Measurements from ENCODE around the gene MBD2.

MBD2 gene

GRCh38 chr18:54251606-54252390 is 27.3 kb upstream of the MBD2 start:
- Histone ChIP-seq H3K4me3 (ENCODE audit: low read length) (no peak overlapping the region), H3K4me1 (ENCODE audit: control insufficient read depth, low read depth, low read length) (peaks cover 26% of the 10 kb centered on the region)

GRCh38 chr18:54250846-54251261 is 26.4 kb upstream of the MBD2 start:
- Histone ChIP-seq H3K4me3 (ENCODE audit: low read length) (no peak overlapping the region), H3K9ac (ENCODE audit: low read length) (no peak overlapping the region), H3K27me3 (ENCODE audit: control insufficient read depth, insufficient read depth, low read length) (no peaks in the 10 kb centered on the region), H3K4me1 (ENCODE audit: control insufficient read depth, low read depth, low read length) (peaks cover 35% of the 10 kb centered on the region), H3K36me3 (ENCODE audit: control insufficient read depth, low read depth, low read length) (no peaks in the 10 kb centered on the region), H3K9me3 (ENCODE audit: control insufficient read depth, low read depth, low read length) (no peaks in the 10 kb centered on the region), H3K27ac (ENCODE audit: low read length) (no peak overlapping the region)

More at GRCh38 chr18:54251606-54252390, 27.3 kb upstream of the MBD2 start:
- H3K9me3 ChIP-seq (ENCODE audit: control insufficient read depth, low read depth, low read length) = no peaks in the 10 kb centered on the region
- H3K36me3 ChIP-seq (ENCODE audit: control insufficient read depth, low read depth, low read length) = no peaks in the 10 kb centered on the region
- H3K9ac ChIP-seq (ENCODE audit: low read length) = no peak overlapping the region
- no peak overlapping the region for H3K27ac ChIP-seq (ENCODE audit: low read length)
- no peaks in the 10 kb centered on the region for H3K27me3 ChIP-seq (ENCODE audit: control insufficient read depth, insufficient read depth, low read length)

- Histone ChIP-seq H3K27me3 (ENCODE audit: control insufficient read depth, insufficient read depth, low read length) (no peaks in the 10 kb centered on the region), H3K9ac (ENCODE audit: low read length) (peak overlapping the region; percentile 65), H3K36me3 (ENCODE audit: control insufficient read depth, low read depth, low read length) (no peaks in the 10 kb centered on the region), H3K4me1 (ENCODE audit: control insufficient read depth, low read depth, low read length) (peaks cover 24% of the 10 kb centered on the region), H3K9me3 (ENCODE audit: control insufficient read depth, low read depth, low read length) (no peaks in the 10 kb centered on the region), H3K27ac (ENCODE audit: low read length) (peak overlapping the region; percentile 95), H3K4me3 (ENCODE audit: low read length) (peak overlapping the region; percentile 47)
These were observed 23.2 kb upstream of the MBD2 start for GRCh38 chr18:54247511-54248175.

- H3K27ac ChIP-seq (ENCODE audit: low read length) = no peak overlapping the region
- H3K27me3 ChIP-seq (ENCODE audit: control insufficient read depth, insufficient read depth, low read length) = no peaks in the 10 kb centered on the region
- no peaks in the 10 kb centered on the region for H3K36me3 ChIP-seq (ENCODE audit: control insufficient read depth, low read depth, low read length)
- no peak overlapping the region for H3K9ac ChIP-seq (ENCODE audit: low read length)
- no peaks in the 10 kb centered on the region for H3K9me3 ChIP-seq (ENCODE audit: control insufficient read depth, low read depth, low read length)
- no peak overlapping the region for H3K4me3 ChIP-seq (ENCODE audit: low read length)
- H3K4me1 ChIP-seq (ENCODE audit: control insufficient read depth, low read depth, low read length) = peaks cover 17% of the 10 kb centered on the region
These were observed 17.9 kb upstream of the MBD2 start for GRCh38 chr18:54242327-54242726.

- Histone ChIP-seq H3K27ac (ENCODE audit: low read length) (no peak overlapping the region), H3K4me1 (ENCODE audit: control insufficient read depth, low read depth, low read length) (peaks cover 10% of the 10 kb centered on the region), H3K9me3 (ENCODE audit: control insufficient read depth, low read depth, low read length) (no peaks in the 10 kb centered on the region), H3K27me3 (ENCODE audit: control insufficient read depth, insufficient read depth, low read length) (no peaks in the 10 kb centered on the region), H3K36me3 (ENCODE audit: control insufficient read depth, low read depth, low read length) (no peaks in the 10 kb centered on the region), H3K9ac (ENCODE audit: low read length) (no peak overlapping the region), H3K4me3 (ENCODE audit: low read length) (no peak overlapping the region)
These were observed 17.0 kb upstream of the MBD2 start for GRCh38 chr18:54241483-54241882.

GRCh38 chr18:54240629-54241107 is 16.2 kb upstream of the MBD2 start:
- H3K27ac ChIP-seq (ENCODE audit: low read length) = no peak overlapping the region
- H3K36me3 ChIP-seq (ENCODE audit: control insufficient read depth, low read depth, low read length) = no peaks in the 10 kb centered on the region
- H3K4me1 ChIP-seq (ENCODE audit: control insufficient read depth, low read depth, low read length) = peaks cover 4% of the 10 kb centered on the region
- no peak overlapping the region for H3K9ac ChIP-seq (ENCODE audit: low read length)
- H3K27me3 ChIP-seq (ENCODE audit: control insufficient read depth, insufficient read depth, low read length) = no peaks in the 10 kb centered on the region
- no peaks in the 10 kb centered on the region for H3K9me3 ChIP-seq (ENCODE audit: control insufficient read depth, low read depth, low read length)
- H3K4me3 ChIP-seq (ENCODE audit: low read length) = no peak overlapping the region

GRCh38 chr18:54239601-54240000 is 15.1 kb upstream of the MBD2 start:
- Histone ChIP-seq H3K9ac (ENCODE audit: low read length) (no peak overlapping the region), H3K27me3 (ENCODE audit: control insufficient read depth, insufficient read depth, low read length) (no peaks in the 10 kb centered on the region), H3K36me3 (ENCODE audit: control insufficient read depth, low read depth, low read length) (no peaks in the 10 kb centered on the region), H3K4me1 (ENCODE audit: control insufficient read depth, low read depth, low read length) (no peaks in the 10 kb centered on the region), H3K9me3 (ENCODE audit: control insufficient read depth, low read depth, low read length) (no peaks in the 10 kb centered on the region), H3K4me3 (ENCODE audit: low read length) (no peak overlapping the region), H3K27ac (ENCODE audit: low read length) (no peak overlapping the region)

- no peak overlapping the region for H3K9ac ChIP-seq (ENCODE audit: low read length)
These were observed 14.6 kb upstream of the MBD2 start for GRCh38 chr18:54239091-54239490.

GRCh38 chr18:54238173-54238936 is 13.9 kb upstream of the MBD2 start:
- H3K4me1 ChIP-seq (ENCODE audit: control insufficient read depth, low read depth, low read length) = no peaks in the 10 kb centered on the region
- no peaks in the 10 kb centered on the region for H3K27me3 ChIP-seq (ENCODE audit: control insufficient read depth, insufficient read depth, low read length)
- H3K4me3 ChIP-seq (ENCODE audit: low read length) = no peak overlapping the region
- no peaks in the 10 kb centered on the region for H3K9me3 ChIP-seq (ENCODE audit: control insufficient read depth, low read depth, low read length)
- no peak overlapping the region for H3K27ac ChIP-seq (ENCODE audit: low read length)
- no peaks in the 10 kb centered on the region for H3K36me3 ChIP-seq (ENCODE audit: control insufficient read depth, low read depth, low read length)
- no peak overlapping the region for H3K9ac ChIP-seq (ENCODE audit: low read length)

More at GRCh38 chr18:54239091-54239490, 14.6 kb upstream of the MBD2 start:
- no peak overlapping the region for H3K27ac ChIP-seq (ENCODE audit: low read length)
- no peaks in the 10 kb centered on the region for H3K36me3 ChIP-seq (ENCODE audit: control insufficient read depth, low read depth, low read length)
- H3K4me3 ChIP-seq (ENCODE audit: low read length) = no peak overlapping the region
- no peaks in the 10 kb centered on the region for H3K9me3 ChIP-seq (ENCODE audit: control insufficient read depth, low read depth, low read length)
- H3K27me3 ChIP-seq (ENCODE audit: control insufficient read depth, insufficient read depth, low read length) = no peaks in the 10 kb centered on the region
- no peaks in the 10 kb centered on the region for H3K4me1 ChIP-seq (ENCODE audit: control insufficient read depth, low read depth, low read length)

GRCh38 chr18:54235871-54236270 is 11.4 kb upstream of the MBD2 start:
- no peaks in the 10 kb centered on the region for H3K27me3 ChIP-seq (ENCODE audit: control insufficient read depth, insufficient read depth, low read length)
- no peaks in the 10 kb centered on the region for H3K9me3 ChIP-seq (ENCODE audit: control insufficient read depth, low read depth, low read length)
- no peak overlapping the region for H3K4me3 ChIP-seq (ENCODE audit: low read length)
- no peaks in the 10 kb centered on the region for H3K4me1 ChIP-seq (ENCODE audit: control insufficient read depth, low read depth, low read length)
- H3K36me3 ChIP-seq (ENCODE audit: control insufficient read depth, low read depth, low read length) = no peaks in the 10 kb centered on the region
- no peak overlapping the region for H3K27ac ChIP-seq (ENCODE audit: low read length)
- H3K9ac ChIP-seq (ENCODE audit: low read length) = no peak overlapping the region

GRCh38 chr18:54233747-54234146 is 9.3 kb upstream of the MBD2 start:
- Histone ChIP-seq H3K27ac (ENCODE audit: low read length) (no peak overlapping the region), H3K9ac (ENCODE audit: low read length) (no peak overlapping the region), H3K9me3 (ENCODE audit: control insufficient read depth, low read depth, low read length) (no peaks in the 10 kb centered on the region), H3K4me3 (ENCODE audit: low read length) (no peak overlapping the region), H3K27me3 (ENCODE audit: control insufficient read depth, insufficient read depth, low read length) (no peaks in the 10 kb centered on the region), H3K36me3 (ENCODE audit: control insufficient read depth, low read depth, low read length) (no peaks in the 10 kb centered on the region), H3K4me1 (ENCODE audit: control insufficient read depth, low read depth, low read length) (peaks cover 1% of the 10 kb centered on the region)
